NCI-H2171 treated with DMSO at 0.1 percent for 48 hours (cell line): ENCODE measurements around the gene DCDC1.

Experiments
- DNase-seq: peaks from one replicate; lab custom pipeline; 2025; lab: John Stamatoyannopoulos, UW

DCDC1 gene

GRCh38 chr11:30837252-30837651 is 532.3 kb downstream of the DCDC1 start:
- no peak for DNase-seq

DNA sequence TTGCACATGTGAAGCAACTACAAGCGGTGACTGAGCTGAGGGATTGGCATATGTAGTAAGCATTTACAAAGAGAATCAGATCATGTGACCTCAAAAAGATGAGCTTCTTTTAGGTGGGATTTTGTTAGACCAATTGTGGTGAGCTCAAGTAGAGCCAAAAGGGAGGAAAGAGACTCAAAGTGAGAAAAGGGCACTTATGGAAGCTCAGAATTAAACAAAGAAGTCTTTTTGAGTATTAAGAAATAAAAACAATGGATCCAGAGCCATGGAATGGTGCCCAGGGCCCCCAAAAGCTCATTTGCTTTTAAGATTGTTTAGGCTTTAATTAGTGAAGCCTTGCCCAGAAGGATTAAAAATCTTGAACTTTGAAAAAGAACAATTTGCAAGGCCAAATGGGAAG is 536.7 kb downstream of the DCDC1 start:
- no peak for DNase-seq

DNA sequence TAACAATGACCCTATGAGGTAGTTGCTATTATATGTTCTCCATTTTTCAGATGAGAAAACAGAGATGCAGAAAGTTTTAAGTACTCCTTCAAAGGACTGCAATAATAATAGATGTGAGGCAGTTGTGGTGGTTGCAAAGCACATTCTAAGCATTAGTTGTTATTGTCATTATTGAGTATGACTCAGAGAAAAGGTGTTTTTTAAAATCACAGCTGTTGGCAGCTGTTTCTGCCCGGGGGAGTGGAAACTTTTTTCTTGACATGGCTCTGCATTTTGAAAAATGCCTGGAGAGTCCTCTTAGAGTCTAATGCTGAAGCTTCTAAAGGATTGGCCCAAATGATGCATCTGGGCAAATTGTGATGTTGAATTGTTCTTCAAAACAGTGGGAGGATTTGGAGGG is 538.9 kb downstream of the DCDC1 start:
- no peak for DNase-seq

DNA sequence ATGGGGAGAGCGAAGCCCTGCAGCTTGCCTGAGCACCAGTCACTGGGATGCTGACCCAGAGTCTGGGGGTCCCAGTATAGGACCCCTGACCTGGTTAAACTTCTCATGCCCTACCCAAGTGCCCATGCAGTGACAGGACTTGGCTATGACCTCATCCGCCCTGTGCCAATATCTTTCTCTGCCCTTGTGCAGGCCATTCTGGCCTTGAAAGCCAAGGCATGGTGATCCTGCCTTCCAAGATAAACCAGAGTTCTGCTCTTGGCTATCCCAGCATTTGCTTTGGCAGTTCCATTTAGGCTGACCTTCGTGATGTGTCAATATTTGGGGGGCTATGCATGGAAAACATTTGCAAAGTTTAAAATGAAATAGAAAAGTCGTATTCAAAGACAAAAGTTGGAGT is 542.6 kb downstream of the DCDC1 start:
- DNase-seq, result no peak

GRCh38 chr11:30825723-30826122 is 543.8 kb downstream of the DCDC1 start:
- no peak for DNase-seq

DNA sequence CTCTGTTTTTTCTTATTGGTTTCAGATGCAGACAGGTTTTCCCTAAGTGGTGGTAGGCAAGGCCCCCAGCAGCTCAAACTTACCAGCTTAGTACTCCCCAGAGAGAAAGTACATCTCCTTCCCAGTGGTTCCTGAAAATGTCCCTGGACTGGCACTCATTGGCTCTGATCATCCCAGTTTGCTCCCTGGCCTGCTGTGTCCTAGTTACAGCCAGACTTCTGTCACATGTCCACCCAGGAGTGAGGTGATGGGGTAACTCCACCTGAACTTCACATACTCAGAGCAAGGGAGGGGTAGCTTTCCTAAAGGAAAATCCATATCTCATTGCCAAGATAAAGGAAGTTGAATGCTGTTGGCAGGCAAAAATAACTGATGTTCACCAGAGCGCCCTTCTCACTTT is 546.4 kb downstream of the DCDC1 start:
- DNase-seq, result no peak

GRCh38 chr11:30821438-30821965 is 548.0 kb downstream of the DCDC1 start:
- no peak for DNase-seq

DNA sequence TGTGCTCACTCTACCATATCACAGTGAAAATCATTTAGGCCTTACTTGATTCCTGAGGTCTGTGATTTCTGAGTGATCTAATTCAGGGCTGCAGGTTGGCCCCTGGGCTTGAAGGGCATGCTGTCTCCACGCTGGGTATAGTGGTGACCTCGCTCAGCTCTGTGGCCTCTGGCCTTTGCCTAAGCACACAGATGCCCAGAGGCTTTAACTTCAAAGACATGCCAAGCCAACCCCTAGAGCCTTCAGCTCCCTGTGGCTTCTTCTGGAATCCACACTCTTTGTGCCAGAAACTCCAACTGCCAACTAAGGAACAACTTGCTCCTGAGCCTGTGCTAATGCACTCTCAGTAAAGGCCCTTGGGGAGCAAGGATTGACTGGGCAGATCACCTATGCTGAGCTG is 550.8 kb downstream of the DCDC1 start:
- no peak for DNase-seq

DNA sequence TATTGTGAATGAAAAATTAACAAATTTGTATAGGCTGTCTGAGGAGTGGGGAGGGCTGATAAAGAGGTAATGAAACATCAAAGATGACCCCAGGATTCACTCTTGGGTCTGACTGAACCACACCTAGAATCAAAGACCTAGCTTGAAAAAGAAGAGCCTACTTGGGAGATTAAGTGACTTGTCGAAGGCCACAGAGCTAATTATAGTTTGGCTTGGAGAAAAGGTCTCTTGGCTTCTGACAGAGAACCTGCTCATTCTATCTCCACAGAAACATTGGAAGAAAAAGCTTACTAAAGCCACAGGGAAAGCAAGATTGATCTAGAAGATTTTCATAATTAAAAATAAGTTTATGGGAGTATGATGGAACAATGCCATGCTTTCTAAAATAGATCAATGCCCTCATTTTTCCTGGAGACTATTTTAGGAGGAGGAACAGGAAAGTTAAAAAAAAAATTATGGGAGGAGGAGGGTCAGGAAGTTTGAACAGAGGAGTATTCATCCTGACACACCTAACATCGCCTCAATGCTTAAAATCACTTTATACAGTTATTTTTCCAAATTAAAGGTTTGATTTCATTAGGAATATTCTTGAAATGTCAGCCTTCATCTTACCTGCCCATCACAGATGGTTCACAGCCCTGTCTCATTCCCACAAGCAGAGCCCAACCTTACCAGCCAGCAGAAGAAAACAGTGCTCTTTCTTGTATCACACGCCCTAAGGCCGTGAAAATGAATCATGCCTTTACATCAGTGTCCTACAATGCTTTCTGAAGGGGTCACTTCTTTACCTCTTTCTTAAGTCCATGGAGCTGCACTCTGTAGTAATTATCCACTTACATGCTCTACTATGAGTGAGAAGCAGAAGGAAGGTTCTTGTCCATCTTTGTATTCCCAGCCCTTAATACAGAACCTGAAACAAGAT is 552.3 kb downstream of the DCDC1 start:
- DNase-seq, result no peak

- DNase-seq, result no peak
These were observed 553.9 kb downstream of the DCDC1 start for GRCh38 chr11:30815619-30816018.

DNA sequence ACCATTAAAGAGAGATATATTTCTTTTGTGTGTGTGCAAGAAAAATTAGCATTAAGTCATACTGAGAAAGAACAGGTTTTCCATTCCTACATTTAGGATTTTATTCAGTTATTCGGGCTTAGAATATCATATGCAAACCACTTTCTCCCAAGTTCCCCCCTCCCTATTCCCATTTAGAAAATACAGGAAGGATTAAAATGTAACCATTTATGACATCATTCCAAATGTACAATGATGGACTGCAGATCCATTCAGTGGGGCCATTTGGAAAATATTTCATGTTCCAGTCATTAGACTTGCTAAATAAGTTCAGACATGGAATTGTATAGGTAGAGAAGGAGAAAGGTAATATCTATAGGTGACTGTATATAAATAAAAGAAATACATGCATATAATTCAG is 554.8 kb downstream of the DCDC1 start:
- no peak for DNase-seq
